Endodermal cell (in vitro differentiated cells): ENCODE measurements around the gene CDADC1. TPM values are rescaled to one million over a fixed set of nuclear protein-coding genes. Genes with fewer than 3 reads are reported as not detected.

Experiments
- DNase-seq: peaks from one replicate; pipeline ENCODE4 v3.0.0-alpha.2; 2017
- H3K27ac ChIP-seq: 2 replicates; pipeline ENCODE4 v1.5.1; 2013; ENCODE audit warnings: mild to moderate bottlenecking, low read depth, low read length, moderate library complexity
- H3K27me3 ChIP-seq: 2 replicates; pipeline ENCODE4 v1.6.1; 2013; ENCODE audit warnings: mild to moderate bottlenecking, low read length, moderate library complexity; ENCODE audit not compliant: insufficient read depth, control insufficient read depth, poor library complexity, severe bottlenecking
- H3K36me3 ChIP-seq: 2 replicates; pipeline ENCODE4 v1.7.0; 2013; ENCODE audit warnings: mild to moderate bottlenecking, low read length, moderate library complexity; ENCODE audit not compliant: control insufficient read depth, insufficient read depth
- H3K4me1 ChIP-seq: one replicate; pipeline ENCODE4 v1.7.0; 2013; ENCODE audit warnings: low read length; ENCODE audit not compliant: control insufficient read depth, insufficient read depth
- H3K4me3 ChIP-seq: 2 replicates; pipeline ENCODE4 v1.5.1; 2013; ENCODE audit warnings: mild to moderate bottlenecking, low read length, moderate library complexity
- H3K9ac ChIP-seq: 2 replicates; pipeline ENCODE4 v1.6.1; 2013; ENCODE audit warnings: mild to moderate bottlenecking, low read length, moderate library complexity; ENCODE audit not compliant: poor library complexity, severe bottlenecking; ENCODE audit errors: extremely low read depth
- H3K9me3 ChIP-seq: 2 replicates; pipeline ENCODE4 v1.6.1; 2013; ENCODE audit warnings: mild to moderate bottlenecking, low read length, moderate library complexity; ENCODE audit not compliant: control insufficient read depth
- H3K27ac Mint-ChIP-seq: 2 replicates; pipeline ENCODE4 v1.8.0; 2020; ENCODE audit warnings: mixed read lengths
- H3K27me3 Mint-ChIP-seq: 2 replicates; pipeline ENCODE4 v1.8.0; 2021; ENCODE audit warnings: mild to moderate bottlenecking, mixed read lengths; ENCODE audit not compliant: insufficient read depth
- H3K36me3 Mint-ChIP-seq: 2 replicates; pipeline ENCODE4 v1.8.0; 2020; ENCODE audit warnings: low read depth, mixed read lengths
- H3K4me1 Mint-ChIP-seq: 2 replicates; pipeline ENCODE4 v1.8.0; 2020; ENCODE audit warnings: mixed read lengths
- H3K4me3 Mint-ChIP-seq: 2 replicates; pipeline ENCODE4 v1.8.0; 2020; ENCODE audit warnings: mild to moderate bottlenecking, moderate library complexity, mixed read lengths
- H3K9me3 Mint-ChIP-seq: 2 replicates; pipeline ENCODE4 v1.8.0; 2020; ENCODE audit warnings: mild to moderate bottlenecking, mixed read lengths
- CTCF ChIP-seq: fragments of 200-600 bp; sonication (generic); conservative IDR thresholded peaks from 2 replicates; pipeline ENCODE4 v1.5.0; 2021; ENCODE audit warnings: antibody characterized with exemption, mild to moderate bottlenecking
- WGBS, 2 experiments: methylation state at CpG; one replicate each; pipeline versions ENCODE4 v1.1.5 to v1.1.7; 2013; ENCODE audit warnings: missing lambda C conversion rate in 2 of 2, mixed read lengths in 1 of 2; ENCODE audit not compliant: insufficient coverage in 1 of 2, insufficient read length in 1 of 2; 5-methylcytosine and 5-hydroxymethylcytosine counted together
- total RNA-seq, 2 donors: library from RNA; stranded (reverse); fragmentation: NEBNext Ultra II Directional in 1 of 2; extraction: Animal tissue kit (Norgen Biotek cat#: 25700) in 1 of 2; gene quantifications; 2 replicates in 1 of 2; 3 replicates in 1 of 2; pipeline ENCODE4 v1.2.1, GENCODE V29; 2021

CDADC1 gene
- total RNA-seq, 2 donors from 2014 or later: 6.0 to 15.8 TPM

- Histone ChIP-seq H3K4me1 (peaks cover 2% of the 10 kb centered on the region), H3K9me3 (no peaks in the 10 kb centered on the region), H3K27me3 (no peaks in the 10 kb centered on the region), H3K36me3 (peaks cover 32% of the 10 kb centered on the region), H3K4me3 (no peak overlapping the region), H3K27ac (no peak overlapping the region), H3K9ac (no peak overlapping the region)
- no peak for DNase-seq
- Mint-ChIP-seq H3K4me3 (no peak overlapping the region), H3K36me3 (peaks cover 25% of the 10 kb centered on the region), H3K27me3 (no peaks in the 10 kb centered on the region), H3K9me3 (no peaks in the 10 kb centered on the region), H3K27ac (no peak overlapping the region), H3K4me1 (peaks cover 2% of the 10 kb centered on the region)
- 89 to 92% methylated on average over 1 of the region's 1 CpG for WGBS, 2 experiments
- TF ChIP-seq CTCF: no peak
Observed at GRCh38 chr13:49254007-49254406, 6.3 kb downstream of the CDADC1 start.

GRCh38 chr13:49256841-49257240 lies 9.1 kb downstream of the CDADC1 start:
- no peaks in the 10 kb centered on the region for H3K9me3 ChIP-seq
- Mint-ChIP-seq H3K27me3 (no peaks in the 10 kb centered on the region), H3K27ac (no peak overlapping the region), H3K4me3 (no peak overlapping the region), H3K4me1 (no peaks in the 10 kb centered on the region), H3K36me3 (peaks cover 46% of the 10 kb centered on the region), H3K9me3 (no peaks in the 10 kb centered on the region)
- H3K9ac ChIP-seq: no peak overlapping the region
- DNase-seq: no peak
- H3K27me3 ChIP-seq: no peaks in the 10 kb centered on the region
- H3K4me3 ChIP-seq: no peak overlapping the region
- no peaks in the 10 kb centered on the region for H3K4me1 ChIP-seq
- no peak overlapping the region for H3K27ac ChIP-seq
- TF ChIP-seq CTCF: no peak
- WGBS, 2 experiments: 95 to 100% methylated on average over 2 of the region's 2 CpGs
- peaks cover 48% of the 10 kb centered on the region for H3K36me3 ChIP-seq

- Mint-ChIP-seq H3K27me3 (no peaks in the 10 kb centered on the region), H3K36me3 (peaks cover 46% of the 10 kb centered on the region), H3K9me3 (no peaks in the 10 kb centered on the region), H3K4me3 (no peak overlapping the region), H3K27ac (no peak overlapping the region), H3K4me1 (no peaks in the 10 kb centered on the region)
- no peak for DNase-seq
- Histone ChIP-seq H3K36me3 (peaks cover 48% of the 10 kb centered on the region), H3K9me3 (no peaks in the 10 kb centered on the region), H3K27me3 (no peaks in the 10 kb centered on the region), H3K27ac (no peak overlapping the region), H3K4me1 (no peaks in the 10 kb centered on the region), H3K4me3 (no peak overlapping the region), H3K9ac (no peak overlapping the region)
- no peak for TF ChIP-seq CTCF
- WGBS, 2 experiments: 100% methylated on average over 3 of the region's 3 CpGs; no CpG with 5 or more reads in 1 of the 2 experiments
Observed at GRCh38 chr13:49258089-49258796, 10.5 kb downstream of the CDADC1 start.
